ENCODE results near the gene IGFBP3. TPM values are rescaled to one million over a fixed set of nuclear protein-coding genes. Genes with fewer than 3 reads are reported as not detected.

The IGFBP3 gene
- total and polyA plus RNA-seq, 2 of the 13 experiments (the other 11 are each of a cell fraction or from before 2014, with no cell fraction given): 57.5 TPM; not detected in 1

GRCh38 chr7:45867471-45867870 lies 53.6 kb downstream of the IGFBP3 start:
- Histone ChIP-seq H3K27me3 (ENCODE audit: control insufficient read depth in 1 of 2, insufficient read depth in 2 of 2, low read length in 2 of 2) (peaks cover 1 to 23% of the 10 kb centered on the region in 2 experiments; a peak in 3 of 5 replicates), H3K4me1 (ENCODE audit: insufficient read depth, low read length) (peaks cover 81% of the 10 kb centered on the region), H2AFZ (ENCODE audit: low read length) (no peak overlapping the region), H3K9me3 (ENCODE audit: low read length) (no peaks in the 10 kb centered on the region; the same call in 1 of the 2 replicates), H3K9ac (ENCODE audit: insufficient read depth, low read depth, low read length) (no peak overlapping the region), H3K4me3 (replicated peaks in 1 of 3; ENCODE audit: insufficient read depth in 1 of 3, low read depth in 2 of 3, low read length in 3 of 3) (no peak overlapping the region), H3K36me3 (replicated peaks in 1 of 2; ENCODE audit: control insufficient read depth in 1 of 2, insufficient read depth in 2 of 2, low read length in 2 of 2) (no peaks in the 10 kb centered on the region), H3K4me2 (ENCODE audit: low read depth, low read length) (no peak overlapping the region), H3K27ac (ENCODE audit: extremely low read length, insufficient read depth, low read length) (no peak overlapping the region), H4K20me1 (ENCODE audit: insufficient read depth, low read length) (no peaks in the 10 kb centered on the region), H3K79me2 (ENCODE audit: insufficient read depth, low read length) (no peaks in the 10 kb centered on the region)
- CTCF ChIA-PET (ENCODE audit: low intra/inter-chr PET ratio, low total read pairs): no interaction called here
- POLR2A ChIA-PET: interaction anchor here (2.4 to 8.5 kb wide), 2 partner anchors 18 to 21 kb away, joined by 7 to 117 read pairs; partner anchors contain the start of gene IGFBP1
- in situ Hi-C loops (cut with HindIII; ENCODE audit: extremely low pct_ligation_motif_present, low pct_unique_long_range_greater_than_20kb): no loop called here
- BruUV-seq (replicated peaks): no TSS peak
- FAIRE-seq (no peak), DNase-seq (ENCODE audit: low spot score) (no peak), ATAC-seq (no peak)
- no peak for TF ChIP-seq JUND (CRISPR knock-in tag; IDR thresholded peaks at IDR 0.05)
- TF ChIP-seq RARA (CRISPR knock-in tag; IDR thresholded peaks at IDR 0.05): peak; percentile 41; the same call in 1 of the 2 replicates
- WGBS (ENCODE audit: low lambda C conversion rate): 65% methylated on average over 2 of the region's 2 CpGs
- intact Hi-C loops (cut with micrococcal nuclease; ENCODE audit: unreplicated experiment): no loop called here

GRCh38 chr7:45865594-45866410 lies 55.3 kb downstream of the IGFBP3 start:
- BruUV-seq (replicated peaks): no TSS peak
- peak overlapping the region; percentile 73 for H3K4me2 ChIP-seq (ENCODE audit: low read depth, low read length)
- peaks cover 74% of the 10 kb centered on the region for H3K4me1 ChIP-seq (ENCODE audit: insufficient read depth, low read length)
- peak; percentile 34 for DNase-seq (ENCODE audit: low spot score)
- no peak overlapping the region for H2AFZ ChIP-seq (ENCODE audit: low read length)
- 0 out of 2 replicates have a peak overlapping the region, but pooled peaks have one; percentile 11 for H3K9ac ChIP-seq (ENCODE audit: insufficient read depth, low read depth, low read length)
- FAIRE-seq: no peak
- in situ Hi-C loops (cut with HindIII; ENCODE audit: extremely low pct_ligation_motif_present, low pct_unique_long_range_greater_than_20kb) (no loop called here), intact Hi-C loops (cut with micrococcal nuclease; ENCODE audit: unreplicated experiment) (no loop called here)
- H3K27ac ChIP-seq (ENCODE audit: extremely low read length, insufficient read depth, low read length): no peak overlapping the region
- H3K79me2 ChIP-seq (ENCODE audit: insufficient read depth, low read length): no peaks in the 10 kb centered on the region
- 31% methylated on average over 11 of the region's 13 CpGs for WGBS (ENCODE audit: low lambda C conversion rate)
- no peaks in the 10 kb centered on the region for H3K36me3 ChIP-seq (replicated peaks in 1 of 2; ENCODE audit: control insufficient read depth in 1 of 2, insufficient read depth in 2 of 2, low read length in 2 of 2)
- H3K27me3 ChIP-seq (ENCODE audit: control insufficient read depth in 1 of 2, insufficient read depth in 2 of 2, low read length in 2 of 2): peaks cover 1 to 27% of the 10 kb centered on the region in 2 experiments; a peak in 3 of 5 replicates
- peak overlapping the region in 2 of 3 experiments; percentile 12 to 53; a peak in 3 of 6 replicates for H3K4me3 ChIP-seq (replicated peaks in 1 of 3; ENCODE audit: insufficient read depth in 1 of 3, low read depth in 2 of 3, low read length in 3 of 3)
- H3K9me3 ChIP-seq (ENCODE audit: low read length): no peaks in the 10 kb centered on the region; the same call in 1 of the 2 replicates
- H4K20me1 ChIP-seq (ENCODE audit: insufficient read depth, low read length): no peaks in the 10 kb centered on the region
- ChIA-PET CTCF (ENCODE audit: low intra/inter-chr PET ratio, low total read pairs) (no interaction called here), POLR2A (interaction anchor here (0.9 to 3.6 kb wide), 6 partner anchors 16 to 27 kb away, joined by 4 to 49 read pairs (median 12); partner anchors contain the start of gene IGFBP1)
- ATAC-seq: peak; percentile 84
- TF ChIP-seq KAT8 (CRISPR knock-in tag; IDR thresholded peaks at IDR 0.05) (0 out of 2 replicates have a peak, but pooled peaks have one; percentile 22), HDAC1 (CRISPR knock-in tag; IDR thresholded peaks at IDR 0.05) (peak; percentile 80), ZMYM3 (CRISPR knock-in tag; IDR thresholded peaks at IDR 0.05) (peak; percentile 66), ZNF569 (CRISPR knock-in tag; IDR thresholded peaks at IDR 0.05; ENCODE audit: borderline replicate concordance) (no peak), HNF1B (CRISPR knock-in tag; IDR thresholded peaks at IDR 0.05) (peak; percentile 60; the same call in 1 of the 2 replicates), HBP1 (CRISPR knock-in tag; IDR thresholded peaks at IDR 0.05; ENCODE audit: low read depth) (no peak), SAP130 (CRISPR knock-in tag; IDR thresholded peaks at IDR 0.05; ENCODE audit: low read depth) (peak; percentile 81), RBM39 (IDR thresholded peaks at IDR 0.05; ENCODE audit: low read depth, low read length, poor library complexity, severe bottlenecking) (no peak), BCL3 (CRISPR knock-in tag; IDR thresholded peaks at IDR 0.05) (no peak), ZNF263 (CRISPR knock-in tag; IDR thresholded peaks at IDR 0.05) (peak; percentile 80)

Measured in HepG2 (cell line).